Type B pancreatic cell (in vitro differentiated cells): ENCODE data around the gene UFD1. TPM values are rescaled to one million over a fixed set of nuclear protein-coding genes. Genes with fewer than 3 reads are reported as not detected.

Source experiments
- DNase-seq: peaks from one replicate; pipeline ENCODE4 v3.0.0; 2021; ENCODE audit warnings: mixed read lengths; ENCODE audit not compliant: unreplicated experiment; ENCODE audit errors: extremely low spot score
- H3K27ac Mint-ChIP-seq: 2 replicates; pipeline ENCODE4 v1.8.0; 2021; ENCODE audit warnings: mild to moderate bottlenecking, mixed read lengths
- H3K27me3 Mint-ChIP-seq: 2 replicates; pipeline ENCODE4 v1.8.0; 2021; ENCODE audit warnings: mixed read lengths
- H3K36me3 Mint-ChIP-seq: 2 replicates; pipeline ENCODE4 v1.8.0; 2021; ENCODE audit warnings: mixed read lengths
- H3K4me1 Mint-ChIP-seq: one replicate; pipeline ENCODE4 v1.8.0; 2021; ENCODE audit warnings: mixed read lengths; ENCODE audit not compliant: unreplicated experiment
- H3K4me3 Mint-ChIP-seq: 2 replicates; pipeline ENCODE4 v1.8.0; 2021; ENCODE audit warnings: mild to moderate bottlenecking, mixed read lengths
- H3K9me3 Mint-ChIP-seq: 2 replicates; pipeline ENCODE4 v1.8.0; 2021; ENCODE audit warnings: mixed read lengths
- total RNA-seq: library from RNA; stranded (reverse); gene quantifications from 2 replicates; pipeline ENCODE4 v1.2.1, GENCODE V29; 2021; ENCODE audit warnings: low replicate concordance
- TF ChIP-seq, protein P1 (sequence below): fragments of 200-600 bp; sonication (generic); conservative IDR thresholded peaks from 2 replicates; pipeline ENCODE4 v1.5.0; 2021; ENCODE audit warnings: antibody characterized with exemption, mild to moderate bottlenecking

The UFD1 gene
- total RNA-seq, 1 donor from 2014 or later, result 52.4 TPM

DNA sequence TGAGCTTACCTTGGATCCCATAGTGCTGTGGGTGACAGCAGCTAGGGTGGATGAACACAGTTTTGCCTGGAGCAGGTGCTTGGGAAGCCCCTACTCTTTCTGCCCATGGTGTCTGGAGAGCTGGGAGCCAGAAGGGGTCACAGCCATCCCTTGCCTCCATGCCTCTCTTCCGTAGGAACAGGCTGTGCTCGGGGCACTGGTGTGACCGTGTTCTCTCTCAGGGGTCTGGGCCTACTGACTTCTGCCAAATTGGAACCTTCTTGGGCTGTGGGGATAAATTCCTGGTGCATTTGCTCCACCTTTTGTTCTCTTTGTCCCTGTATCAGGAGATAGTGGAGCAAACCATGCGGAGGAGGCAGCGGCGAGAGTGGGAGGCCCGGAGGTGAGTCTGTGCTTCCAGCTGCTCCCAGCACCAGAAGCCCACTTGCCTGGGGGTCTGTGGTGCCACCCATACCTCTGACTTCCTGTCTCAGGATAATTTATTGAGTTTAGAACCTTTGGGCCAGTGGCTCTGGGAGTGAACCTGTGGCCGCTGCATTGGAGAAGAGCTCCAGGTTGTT, 15.1 kb upstream of the UFD1 start:
- H3K27ac Mint-ChIP-seq, result no peak overlapping the region
- H3K4me1 Mint-ChIP-seq, result no peaks in the 10 kb centered on the region
- no peaks in the 10 kb centered on the region for H3K36me3 Mint-ChIP-seq
- TF ChIP-seq, protein P1, sequence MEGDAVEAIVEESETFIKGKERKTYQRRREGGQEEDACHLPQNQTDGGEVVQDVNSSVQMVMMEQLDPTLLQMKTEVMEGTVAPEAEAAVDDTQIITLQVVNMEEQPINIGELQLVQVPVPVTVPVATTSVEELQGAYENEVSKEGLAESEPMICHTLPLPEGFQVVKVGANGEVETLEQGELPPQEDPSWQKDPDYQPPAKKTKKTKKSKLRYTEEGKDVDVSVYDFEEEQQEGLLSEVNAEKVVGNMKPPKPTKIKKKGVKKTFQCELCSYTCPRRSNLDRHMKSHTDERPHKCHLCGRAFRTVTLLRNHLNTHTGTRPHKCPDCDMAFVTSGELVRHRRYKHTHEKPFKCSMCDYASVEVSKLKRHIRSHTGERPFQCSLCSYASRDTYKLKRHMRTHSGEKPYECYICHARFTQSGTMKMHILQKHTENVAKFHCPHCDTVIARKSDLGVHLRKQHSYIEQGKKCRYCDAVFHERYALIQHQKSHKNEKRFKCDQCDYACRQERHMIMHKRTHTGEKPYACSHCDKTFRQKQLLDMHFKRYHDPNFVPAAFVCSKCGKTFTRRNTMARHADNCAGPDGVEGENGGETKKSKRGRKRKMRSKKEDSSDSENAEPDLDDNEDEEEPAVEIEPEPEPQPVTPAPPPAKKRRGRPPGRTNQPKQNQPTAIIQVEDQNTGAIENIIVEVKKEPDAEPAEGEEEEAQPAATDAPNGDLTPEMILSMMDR, result no peak
- H3K9me3 Mint-ChIP-seq, result no peaks in the 10 kb centered on the region
- H3K27me3 Mint-ChIP-seq, result no peaks in the 10 kb centered on the region
- no peak overlapping the region for H3K4me3 Mint-ChIP-seq
- DNase-seq, result no peak

DNA sequence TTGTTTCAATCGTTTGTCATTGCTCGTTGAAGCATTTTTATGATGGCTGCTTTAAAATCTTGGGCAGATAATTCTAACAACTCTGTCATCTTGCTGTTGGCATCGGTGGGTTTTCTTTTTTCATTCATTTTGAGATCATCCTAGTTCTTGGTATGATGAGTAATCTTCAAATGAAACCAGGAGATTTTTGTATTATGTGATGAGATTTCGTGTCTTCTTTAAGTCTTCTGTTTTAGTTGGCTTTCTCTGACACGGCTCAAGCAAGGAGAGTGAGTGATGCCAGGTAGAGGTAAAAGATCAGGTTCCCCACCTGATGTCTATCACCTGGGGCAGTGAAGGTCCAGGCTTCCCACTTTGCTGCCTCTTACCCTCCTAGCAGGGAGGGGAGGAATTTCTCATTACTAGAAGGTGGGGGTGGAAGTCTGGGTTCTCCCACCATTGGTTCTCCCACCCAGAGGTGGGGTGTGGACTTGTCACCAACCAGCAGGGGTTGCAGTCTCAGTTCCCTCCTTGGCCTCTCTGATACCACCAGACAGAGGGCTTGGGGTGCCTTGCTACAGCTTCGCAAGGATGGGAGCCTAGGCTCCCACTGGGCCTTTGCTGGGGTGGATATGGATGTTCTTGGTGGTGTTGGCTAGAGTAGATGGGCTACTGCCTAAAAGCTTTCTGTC, 13.6 kb upstream of the UFD1 start:
- TF ChIP-seq, protein P1, result no peak
- H3K36me3 Mint-ChIP-seq, result no peaks in the 10 kb centered on the region
- no peaks in the 10 kb centered on the region for H3K4me1 Mint-ChIP-seq
- H3K4me3 Mint-ChIP-seq, result no peak overlapping the region
- H3K27ac Mint-ChIP-seq, result no peak overlapping the region
- DNase-seq, result no peak
- no peaks in the 10 kb centered on the region for H3K27me3 Mint-ChIP-seq
- no peaks in the 10 kb centered on the region for H3K9me3 Mint-ChIP-seq

DNA sequence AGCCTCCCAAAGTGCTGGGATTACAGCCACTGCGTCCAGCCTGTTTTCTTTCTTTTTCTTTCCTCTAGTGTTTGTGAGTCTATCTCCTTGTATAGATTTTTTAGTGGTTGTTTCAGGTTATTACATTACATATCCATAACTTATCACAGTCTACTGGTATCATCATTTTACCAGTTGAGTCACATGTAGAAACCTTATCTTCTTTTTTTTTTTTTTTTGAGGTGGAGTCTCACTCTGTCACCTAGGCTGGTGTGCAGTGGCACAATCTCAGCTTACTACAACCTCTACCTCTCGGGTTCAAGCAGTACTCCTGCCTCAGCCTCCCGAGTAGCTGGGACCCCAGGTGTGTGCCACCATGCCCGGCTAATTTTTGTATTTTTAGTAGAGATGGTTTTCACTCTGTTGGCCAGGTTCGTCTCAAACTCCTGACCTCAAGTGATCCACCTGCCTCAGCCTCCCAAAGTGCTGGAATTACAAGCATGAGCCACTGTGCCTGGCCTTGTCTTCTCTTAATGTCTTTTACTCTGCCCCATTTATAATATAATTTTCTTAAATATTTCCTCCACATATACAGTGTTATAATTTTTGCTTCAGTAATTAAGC, 11.7 kb upstream of the UFD1 start:
- Mint-ChIP-seq H3K4me3 (no peak overlapping the region), H3K27ac (no peak overlapping the region), H3K9me3 (no peaks in the 10 kb centered on the region), H3K4me1 (no peaks in the 10 kb centered on the region), H3K36me3 (no peaks in the 10 kb centered on the region), H3K27me3 (no peaks in the 10 kb centered on the region)
- TF ChIP-seq, protein P1, result no peak
- no peak for DNase-seq

DNA sequence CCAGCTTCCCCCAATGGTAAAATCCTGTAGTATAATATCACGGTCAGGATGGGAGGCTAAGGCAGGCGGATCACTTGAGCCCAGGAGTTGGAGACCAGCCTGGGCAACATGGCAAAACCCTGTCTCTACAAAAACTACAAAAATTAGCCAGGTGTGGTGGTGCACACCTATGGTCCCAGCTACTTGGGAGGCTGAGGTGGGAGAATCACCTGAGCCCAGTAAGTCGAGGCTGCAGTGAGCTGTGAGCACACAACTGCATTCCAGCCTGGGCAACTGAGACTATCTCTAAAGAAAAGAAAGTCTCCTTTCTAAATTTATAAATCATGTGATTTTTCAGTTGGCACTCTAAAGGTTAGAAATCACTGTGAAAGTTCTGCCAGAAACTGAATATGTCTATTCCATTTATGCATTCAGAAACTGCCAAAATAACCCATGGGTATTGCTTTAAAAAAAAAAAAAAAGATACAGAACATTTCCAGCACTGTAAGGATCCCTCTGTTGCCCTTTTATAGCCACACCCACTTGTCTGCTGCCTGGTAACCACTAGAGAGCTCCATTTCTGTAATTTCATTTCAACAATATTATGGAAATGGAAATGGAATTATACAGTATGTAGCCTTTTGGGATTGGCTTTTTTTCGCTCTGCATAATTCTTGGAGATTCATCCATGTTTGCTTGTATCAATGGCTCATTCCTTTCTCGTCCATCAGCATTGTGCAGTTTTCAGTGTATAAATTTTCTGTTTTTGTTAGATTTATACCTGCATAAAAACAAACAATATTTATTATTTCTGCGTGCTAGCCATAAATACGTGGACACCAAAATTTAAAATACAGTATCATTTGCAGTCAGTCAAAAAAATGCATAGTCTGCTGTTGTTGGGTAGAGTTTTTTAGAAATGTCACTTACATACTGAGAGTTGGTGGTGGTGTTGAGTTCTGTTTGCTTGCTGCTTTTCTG, 10.2 kb upstream of the UFD1 start:
- Mint-ChIP-seq H3K27me3 (no peaks in the 10 kb centered on the region), H3K36me3 (no peaks in the 10 kb centered on the region), H3K27ac (no peak overlapping the region), H3K9me3 (no peaks in the 10 kb centered on the region), H3K4me1 (no peaks in the 10 kb centered on the region), H3K4me3 (no peak overlapping the region)
- TF ChIP-seq, protein P1, result no peak
- DNase-seq, result no peak

DNA sequence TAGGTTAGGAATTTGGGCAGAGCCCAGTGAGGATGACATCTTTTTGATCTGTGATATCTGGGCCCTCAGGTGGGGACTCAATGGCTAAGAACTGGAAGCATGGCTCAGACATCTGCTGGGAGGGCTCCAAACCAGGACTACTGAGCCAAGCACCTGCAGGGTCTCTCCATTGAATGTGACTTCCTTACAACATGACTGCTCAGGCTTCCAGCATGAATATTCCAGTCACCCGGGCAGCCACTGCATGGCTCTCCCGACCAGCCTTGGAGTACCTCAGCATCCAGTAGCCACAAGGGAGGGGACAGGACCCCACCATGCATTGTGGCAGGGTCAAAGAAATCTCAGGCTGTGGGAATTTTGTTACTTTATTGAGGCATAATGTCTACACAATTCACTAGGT, 9.3 kb upstream of the UFD1 start:
- H3K9me3 Mint-ChIP-seq, result no peaks in the 10 kb centered on the region
- H3K27me3 Mint-ChIP-seq, result no peaks in the 10 kb centered on the region
- TF ChIP-seq, protein P1, result no peak
- no peaks in the 10 kb centered on the region for H3K4me1 Mint-ChIP-seq
- H3K27ac Mint-ChIP-seq, result no peak overlapping the region
- no peak overlapping the region for H3K4me3 Mint-ChIP-seq
- DNase-seq, result no peak
- H3K36me3 Mint-ChIP-seq, result peaks cover 5% of the 10 kb centered on the region
